Naive thymus-derived CD4-positive, alpha-beta T cell (primary cell): ENCODE measurements around the gene PLCG2. TPM values are rescaled to one million over a fixed set of nuclear protein-coding genes. Genes with fewer than 3 reads are reported as not detected.

Experiments
- ATAC-seq: fragments of 150-1000 bp; cut with Tn5 transposase; 2 replicates; pipeline ENCODE4 v1.10.0; 2021; ENCODE audit warnings: mild to moderate bottlenecking, moderate library complexity
- CTCF ChIA-PET: fragments of 350-600 bp; sonication (Branson Sonifier 250); formaldehyde crosslinking; loops from one replicate; lab custom pipeline; 2021; ENCODE audit warnings: antibody characterized with exemption; lab: Charles Lee
- POLR2A ChIA-PET: fragments of 350-600 bp; sonication (Branson Sonifier 250); formaldehyde crosslinking; loops from one replicate; lab custom pipeline; 2021; ENCODE audit warnings: antibody characterized with exemption, inconsistent platforms; lab: Charles Lee
- DNase-seq, 9 donors: peaks; one replicate each; pipeline versions ENCODE4 v3.0.0 to v3.0.0-alpha.2; 2020 to 2022; ENCODE audit warnings: mixed read lengths in 1 of 9
- H3K27ac ChIP-seq: one replicate; pipeline ENCODE4 v1.7.0; 2013; ENCODE audit warnings: mild to moderate bottlenecking, low read depth, low read length, moderate library complexity
- H3K27me3 ChIP-seq, 2 donors: one replicate each; pipeline ENCODE4 v1.7.0; 2013; ENCODE audit warnings: low read length in 2 of 2, mild to moderate bottlenecking in 2 of 2, moderate library complexity in 2 of 2; ENCODE audit not compliant: control insufficient read depth in 2 of 2, insufficient read depth in 2 of 2
- H3K36me3 ChIP-seq, 3 experiments: 1 replicate in 2 of 3; 2 replicates in 1 of 3; pipeline ENCODE4 v1.7.0; 2013; ENCODE audit warnings: low read length in 3 of 3, mild to moderate bottlenecking in 3 of 3, moderate library complexity in 1 of 3; ENCODE audit not compliant: insufficient read depth in 3 of 3, control insufficient read depth in 2 of 3
- H3K4me1 ChIP-seq, 2 donors: one replicate each; pipeline ENCODE4 v1.7.0; 2013; ENCODE audit warnings: low read length in 2 of 2, mild to moderate bottlenecking in 2 of 2, moderate library complexity in 1 of 2; ENCODE audit not compliant: control insufficient read depth in 2 of 2, insufficient read depth in 2 of 2
- H3K4me3 ChIP-seq: 2 replicates; pipeline ENCODE4 v1.7.0; 2013; ENCODE audit warnings: mild to moderate bottlenecking, low read length
- H3K9me3 ChIP-seq, 3 experiments: 1 replicate in 2 of 3; 2 replicates in 1 of 3; pipeline ENCODE4 v1.7.0; 2013; ENCODE audit warnings: low read length in 3 of 3; ENCODE audit not compliant: control insufficient read depth in 2 of 3
- H3K27ac Mint-ChIP-seq, 9 donors: one replicate each; pipeline ENCODE4 v1.8.0; 2020 to 2022; ENCODE audit warnings: mixed read lengths in 9 of 9, mild to moderate bottlenecking in 8 of 9, moderate library complexity in 5 of 9, inconsistent platforms in 2 of 9
- H3K27me3 Mint-ChIP-seq, 5 donors: one replicate each; pipeline ENCODE4 v1.8.0; 2021 to 2022; ENCODE audit warnings: mixed read lengths in 5 of 5, mild to moderate bottlenecking in 1 of 5
- H3K36me3 Mint-ChIP-seq, 5 donors: one replicate each; pipeline ENCODE4 v1.8.0; 2020 to 2022; ENCODE audit warnings: mixed read lengths in 5 of 5, mild to moderate bottlenecking in 3 of 5, inconsistent platforms in 1 of 5
- H3K4me1 Mint-ChIP-seq, 7 donors: one replicate each; pipeline ENCODE4 v1.8.0; 2020 to 2022; ENCODE audit warnings: mixed read lengths in 7 of 7, mild to moderate bottlenecking in 3 of 7, inconsistent platforms in 1 of 7
- H3K4me3 Mint-ChIP-seq, 10 donors: one replicate each; pipeline ENCODE4 v1.8.0; 2020 to 2022; ENCODE audit warnings: mild to moderate bottlenecking in 10 of 10, mixed read lengths in 10 of 10, moderate library complexity in 6 of 10, inconsistent platforms in 2 of 10
- H3K9me3 Mint-ChIP-seq, 11 donors: one replicate each; pipeline ENCODE4 v1.8.0; 2020 to 2022; ENCODE audit warnings: mixed read lengths in 11 of 11, mild to moderate bottlenecking in 4 of 11, inconsistent platforms in 1 of 11, moderate library complexity in 1 of 11
- intact Hi-C, 2 donors: fragments of 100-400 bp; cut with micrococcal nuclease; formaldehyde crosslinking; loops; one replicate each; pipeline ENCODE4 v1.15.1; 2023
- polyA plus RNA-seq, 2 donors: library from polyadenylated mRNA; unstranded; fragments of 300-500 nt; fragmentation: Illumina TruSeq; gene quantifications; one replicate each; pipeline ENCODE4 v1.2.3, GENCODE V29; 2021
- total RNA-seq, 6 experiments: library from RNA in 5 of 6; stranded (reverse) in 5 of 6; gene quantifications; 1 replicate in 5 of 6; 2 replicates in 1 of 6; pipeline ENCODE4 v1.2.3 and lab custom pipeline; 2021 to 2026

PLCG2 gene
- total and polyA plus RNA-seq, 7 experiments from 2014 or later = 0.07 to 85.8 (median 1.5) TPM

DNA sequence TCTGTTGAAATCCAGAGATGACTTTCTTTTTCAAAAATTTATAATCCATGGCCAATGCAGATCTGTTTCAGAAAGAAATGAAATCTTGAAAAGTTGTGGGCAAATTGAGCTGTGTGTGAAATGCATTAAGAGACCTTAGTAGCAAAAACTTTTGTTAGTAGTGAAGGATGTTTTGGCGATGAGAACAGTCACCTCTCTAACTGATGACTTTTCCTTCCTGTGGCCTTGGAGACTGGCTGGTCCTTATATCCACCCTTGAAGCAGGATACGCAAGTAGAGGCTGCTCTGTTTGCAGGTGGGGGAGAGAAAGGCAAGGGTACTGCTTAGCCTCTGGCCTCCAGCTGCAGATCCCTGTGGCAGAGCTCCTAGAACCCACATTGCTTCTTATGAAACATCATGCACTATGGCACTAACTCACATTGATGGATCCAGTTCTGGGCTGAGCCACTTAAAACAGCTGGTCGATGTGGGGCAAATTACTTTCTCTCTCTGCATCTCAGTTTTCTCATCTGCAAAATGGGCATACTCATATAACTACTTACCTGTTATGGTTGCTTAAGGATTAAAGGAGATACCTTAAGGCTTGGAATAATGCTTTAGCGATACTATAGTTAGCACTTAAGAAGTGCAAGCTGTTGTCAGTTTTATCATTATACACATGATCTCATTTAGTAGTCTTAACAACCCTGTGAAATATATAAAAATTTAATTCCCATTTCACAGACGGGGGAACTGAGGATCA lies 142.9 kb downstream of the PLCG2 start:
- H3K4me3 ChIP-seq = no peak overlapping the region
- Mint-ChIP-seq H3K27me3 (peaks cover 0 to 7% (median 0%) of the 10 kb centered on the region in 5 donors), H3K36me3 (no peaks in the 10 kb centered on the region), H3K9me3 (peaks cover 0 to 2% (median 0%) of the 10 kb centered on the region in 11 donors), H3K4me3 (no peak overlapping the region), H3K27ac (no peak overlapping the region), H3K4me1 (no peaks in the 10 kb centered on the region)
- CTCF ChIA-PET = no interaction called here
- no peak for DNase-seq
- H3K4me1 ChIP-seq = no peaks in the 10 kb centered on the region
- intact Hi-C loops = no loop called here
- ATAC-seq = no peak
- H3K27me3 ChIP-seq = no peaks in the 10 kb centered on the region
- no peaks in the 10 kb centered on the region for H3K9me3 ChIP-seq
- POLR2A ChIA-PET = no interaction called here
- no peak overlapping the region for H3K27ac ChIP-seq
- H3K36me3 ChIP-seq = no peaks in the 10 kb centered on the region

DNA sequence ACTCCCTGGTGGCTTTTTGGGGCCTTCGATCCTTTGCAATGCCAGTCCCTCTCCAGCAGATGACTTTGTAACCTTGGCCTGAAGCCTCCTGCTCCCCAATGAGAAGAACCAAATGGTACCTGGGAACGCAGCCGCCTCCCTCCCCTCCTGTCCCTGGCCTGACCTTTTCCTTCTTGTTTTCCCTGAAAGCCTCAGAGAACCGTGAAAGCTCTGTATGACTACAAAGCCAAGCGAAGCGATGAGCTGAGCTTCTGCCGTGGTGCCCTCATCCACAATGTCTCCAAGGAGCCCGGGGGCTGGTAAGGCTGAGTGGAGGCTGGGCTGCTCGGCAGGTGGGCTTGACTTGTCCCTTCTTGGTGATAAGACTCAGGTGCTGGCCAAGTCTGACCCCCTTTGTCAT lies 144.2 kb downstream of the PLCG2 start:
- Mint-ChIP-seq H3K36me3 (no peaks in the 10 kb centered on the region), H3K27ac (no peak overlapping the region), H3K4me1 (no peaks in the 10 kb centered on the region), H3K9me3 (peaks cover 0 to 2% (median 0%) of the 10 kb centered on the region in 11 donors), H3K27me3 (peaks cover 0 to 7% (median 0%) of the 10 kb centered on the region in 5 donors), H3K4me3 (no peak overlapping the region)
- no peaks in the 10 kb centered on the region for H3K27me3 ChIP-seq
- no peaks in the 10 kb centered on the region for H3K9me3 ChIP-seq
- H3K27ac ChIP-seq = no peak overlapping the region
- ChIA-PET POLR2A (no interaction called here), CTCF (no interaction called here)
- DNase-seq = no peak
- no peaks in the 10 kb centered on the region for H3K4me1 ChIP-seq
- no peaks in the 10 kb centered on the region for H3K36me3 ChIP-seq
- intact Hi-C loops = no loop called here
- no peak overlapping the region for H3K4me3 ChIP-seq
- no peak for ATAC-seq

DNA sequence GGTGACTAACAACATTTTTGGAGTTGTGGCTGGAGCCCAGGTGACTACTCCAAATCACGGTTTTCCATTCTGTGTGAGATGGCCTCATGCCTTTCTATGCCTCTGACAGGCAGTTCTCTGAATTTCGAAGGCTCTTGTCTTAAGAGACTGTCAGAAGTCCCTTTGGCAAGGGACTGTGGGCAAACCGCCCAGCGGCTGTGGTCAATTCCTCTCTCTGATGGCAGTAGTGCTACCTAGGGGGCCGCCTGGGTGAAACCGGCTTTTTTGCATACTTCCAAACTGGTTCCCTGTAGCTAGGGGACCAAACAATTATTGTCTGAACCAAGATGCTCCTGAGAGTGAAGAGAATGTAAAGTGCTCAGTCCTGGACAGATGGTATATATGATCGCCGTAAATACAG lies 145.9 kb downstream of the PLCG2 start:
- H3K27me3 ChIP-seq = no peaks in the 10 kb centered on the region
- H3K27me3 Mint-ChIP-seq = peaks cover 0 to 3% (median 0%) of the 10 kb centered on the region in 5 donors
- H3K27ac Mint-ChIP-seq = no peak overlapping the region
- peaks cover 0 to 2% of the 10 kb centered on the region in 2 donors for H3K4me1 ChIP-seq
- no peak overlapping the region for H3K4me3 ChIP-seq
- peaks cover 0 to 6% (median 0%) of the 10 kb centered on the region in 7 donors for H3K4me1 Mint-ChIP-seq
- ChIA-PET CTCF (no interaction called here), POLR2A (no interaction called here)
- no peak overlapping the region for H3K4me3 Mint-ChIP-seq
- ATAC-seq (no peak), DNase-seq (no peak)
- intact Hi-C loops = no loop called here
- no peak overlapping the region for H3K27ac ChIP-seq
- no peaks in the 10 kb centered on the region for H3K9me3 ChIP-seq
- no peaks in the 10 kb centered on the region for H3K36me3 Mint-ChIP-seq
- H3K9me3 Mint-ChIP-seq = no peaks in the 10 kb centered on the region
- no peaks in the 10 kb centered on the region for H3K36me3 ChIP-seq

DNA sequence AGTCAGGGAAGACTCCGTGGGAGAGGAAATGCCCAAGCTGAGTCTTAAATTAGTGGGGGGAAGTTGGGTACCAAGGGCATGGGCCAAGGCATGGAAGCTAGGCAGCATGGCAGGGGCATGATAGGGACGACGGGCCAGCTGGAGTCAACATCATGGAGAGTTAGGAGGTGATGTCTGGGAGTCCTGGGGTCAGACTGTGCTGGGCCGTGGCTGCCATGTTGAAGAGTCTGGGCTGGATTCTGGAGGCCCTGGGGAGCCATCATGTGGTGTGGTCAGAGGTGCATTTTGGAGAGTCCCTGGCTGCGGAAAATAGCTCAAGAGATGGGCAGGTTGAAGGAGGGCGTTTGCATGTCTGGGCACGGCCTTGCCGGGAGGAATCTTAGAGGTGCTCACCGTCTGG lies 146.9 kb downstream of the PLCG2 start:
- ATAC-seq (no peak), DNase-seq (no peak)
- intact Hi-C loops = no loop called here
- ChIA-PET CTCF (no interaction called here), POLR2A (no interaction called here)
- Mint-ChIP-seq H3K4me1 (peaks cover 0 to 6% (median 0%) of the 10 kb centered on the region in 7 donors), H3K27me3 (no peaks in the 10 kb centered on the region), H3K36me3 (no peaks in the 10 kb centered on the region), H3K4me3 (no peak overlapping the region), H3K27ac (no peak overlapping the region), H3K9me3 (no peaks in the 10 kb centered on the region)
- no peak overlapping the region for H3K27ac ChIP-seq
- H3K36me3 ChIP-seq = no peaks in the 10 kb centered on the region
- H3K4me3 ChIP-seq = no peak overlapping the region
- no peaks in the 10 kb centered on the region for H3K27me3 ChIP-seq
- H3K4me1 ChIP-seq = peaks cover 0 to 2% of the 10 kb centered on the region in 2 donors
- no peaks in the 10 kb centered on the region for H3K9me3 ChIP-seq

DNA sequence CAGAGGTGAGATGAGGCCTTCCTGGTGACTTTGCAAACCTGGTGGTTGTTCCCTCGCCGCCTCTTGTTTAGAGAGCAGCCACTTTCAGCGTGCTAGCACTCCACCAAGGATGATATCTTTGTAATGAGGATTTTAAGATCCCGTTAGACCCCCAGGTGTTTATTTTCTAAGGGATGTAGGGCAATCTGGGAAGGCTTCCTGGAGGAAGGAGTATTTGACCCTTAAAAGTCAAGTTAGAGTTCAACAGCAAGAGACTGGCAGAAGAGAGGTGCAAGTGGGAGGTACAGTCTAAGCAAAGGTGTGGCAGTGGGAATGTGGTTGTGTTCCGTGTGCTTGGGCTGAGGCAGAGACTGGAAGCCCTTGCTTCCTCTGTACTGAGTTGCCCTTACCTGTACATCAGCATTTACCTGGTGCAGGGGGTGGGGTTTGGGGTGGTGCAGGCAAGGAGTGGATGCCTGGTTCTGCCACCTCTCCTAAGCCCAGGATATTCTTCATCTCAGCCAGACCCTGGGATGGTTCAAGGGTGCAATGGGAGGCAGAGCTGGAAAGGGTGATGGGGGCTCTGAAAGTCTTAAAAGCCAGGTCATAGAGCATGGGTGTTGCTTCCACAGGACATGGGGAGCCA lies 148.6 kb downstream of the PLCG2 start:
- peaks cover 0 to 6% (median 0%) of the 10 kb centered on the region in 7 donors for H3K4me1 Mint-ChIP-seq
- no peak overlapping the region for H3K27ac Mint-ChIP-seq
- Histone ChIP-seq H3K4me3 (no peak overlapping the region), H3K36me3 (no peaks in the 10 kb centered on the region), H3K9me3 (no peaks in the 10 kb centered on the region), H3K27ac (no peak overlapping the region), H3K27me3 (no peaks in the 10 kb centered on the region), H3K4me1 (peaks cover 0 to 2% of the 10 kb centered on the region in 2 donors)
- ChIA-PET CTCF (no interaction called here), POLR2A (no interaction called here)
- no peak for DNase-seq
- intact Hi-C loops = no loop called here
- ATAC-seq = no peak
- no peaks in the 10 kb centered on the region for H3K9me3 Mint-ChIP-seq
- no peaks in the 10 kb centered on the region for H3K27me3 Mint-ChIP-seq
- H3K4me3 Mint-ChIP-seq = no peak overlapping the region
- no peaks in the 10 kb centered on the region for H3K36me3 Mint-ChIP-seq

DNA sequence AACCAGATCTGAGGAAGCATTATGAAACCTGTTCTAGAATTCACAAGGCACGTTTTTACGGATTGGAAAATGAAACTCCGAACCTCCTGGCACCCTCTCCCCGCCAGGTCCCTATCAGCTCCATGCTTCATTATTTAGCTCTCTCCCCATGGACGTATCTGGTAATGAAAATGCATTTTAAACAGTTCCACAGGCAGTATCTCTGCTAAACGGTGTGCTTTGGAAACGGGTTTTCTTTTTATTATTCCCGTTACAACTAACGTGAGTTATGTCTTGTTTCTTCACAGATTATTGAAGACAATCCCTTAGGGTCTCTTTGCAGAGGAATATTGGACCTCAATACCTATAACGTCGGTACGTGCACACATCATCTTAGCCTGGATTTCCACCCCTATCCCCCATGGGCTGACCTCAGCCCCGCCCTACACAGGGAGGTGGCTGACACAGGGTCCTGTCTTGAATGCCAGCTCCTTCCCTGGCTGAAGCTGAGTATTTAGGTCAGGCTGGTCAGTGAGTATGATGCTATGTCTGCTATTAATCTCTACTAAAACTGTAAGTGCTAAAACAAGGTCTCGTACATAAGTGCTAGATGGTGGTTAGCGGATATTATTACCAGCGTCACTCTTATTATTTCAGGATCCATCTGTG lies 149.3 kb downstream of the PLCG2 start:
- intact Hi-C loops = no loop called here
- POLR2A ChIA-PET = no interaction called here
- H3K36me3 ChIP-seq = no peaks in the 10 kb centered on the region
- peaks cover 0 to 2% of the 10 kb centered on the region in 2 donors for H3K4me1 ChIP-seq
- ATAC-seq = no peak
- CTCF ChIA-PET = no interaction called here
- H3K4me1 Mint-ChIP-seq = peaks cover 0 to 6% (median 0%) of the 10 kb centered on the region in 7 donors
- no peak overlapping the region for H3K4me3 ChIP-seq
- no peak overlapping the region for H3K27ac Mint-ChIP-seq
- DNase-seq = no peak
- no peak overlapping the region for H3K4me3 Mint-ChIP-seq
- H3K27me3 ChIP-seq = no peaks in the 10 kb centered on the region
- H3K27me3 Mint-ChIP-seq = no peaks in the 10 kb centered on the region
- no peaks in the 10 kb centered on the region for H3K36me3 Mint-ChIP-seq
- no peak overlapping the region for H3K27ac ChIP-seq
- H3K9me3 Mint-ChIP-seq = no peaks in the 10 kb centered on the region
- no peaks in the 10 kb centered on the region for H3K9me3 ChIP-seq
